CD4-positive, alpha-beta T cell treated with Interleukin-15 for 1 hour (primary cell): ENCODE data around the gene AKAP5.
A peak's percentile ranks its signal among the peaks of the same experiment; 100 is the strongest.

Experiments used
- DNase-seq: peaks from one replicate; pipeline ENCODE4 v3.0.0-alpha.2; 2020

AKAP5 gene

GRCh38 chr14:64465191-64465822, at the start of gene AKAP5:
Gene AKAP5 (plus strand): TSS chr14:64465499. CDS start chr14:64468395, 2,896 bp downstream.
- peak; percentile 72 for DNase-seq

GRCh38 chr14:64416348-64416932, 48.9 kb upstream of the AKAP5 start:
- DNase-seq, result no peak

GRCh38 chr14:64417055-64417770, 48.1 kb upstream of the AKAP5 start:
- no peak for DNase-seq

GRCh38 chr14:64417771-64418125, 47.6 kb upstream of the AKAP5 start:
- no peak for DNase-seq

- no peak for DNase-seq
Measured at GRCh38 chr14:64419003-64419402, 46.3 kb upstream of the AKAP5 start.

- DNase-seq, result no peak
Measured at GRCh38 chr14:64421166-64421565, 44.1 kb upstream of the AKAP5 start.

- DNase-seq, result no peak
Measured at GRCh38 chr14:64422005-64422404, 43.3 kb upstream of the AKAP5 start.

GRCh38 chr14:64422756-64423155, 42.5 kb upstream of the AKAP5 start:
- DNase-seq, result no peak

GRCh38 chr14:64423987-64424386, 41.3 kb upstream of the AKAP5 start:
- DNase-seq, result no peak

GRCh38 chr14:64434528-64434927, 30.8 kb upstream of the AKAP5 start:
- DNase-seq, result no peak

GRCh38 chr14:64438181-64438841, 27.0 kb upstream of the AKAP5 start:
- no peak for DNase-seq

GRCh38 chr14:64439141-64439540, 26.2 kb upstream of the AKAP5 start:
- DNase-seq, result no peak

- DNase-seq, result no peak
Measured at GRCh38 chr14:64440494-64440893, 24.8 kb upstream of the AKAP5 start.

- no peak for DNase-seq
Measured at GRCh38 chr14:64442300-64442988, 22.9 kb upstream of the AKAP5 start.

GRCh38 chr14:64444140-64444539, 21.2 kb upstream of the AKAP5 start:
- DNase-seq, result no peak

- DNase-seq, result peak; percentile 67
Measured at GRCh38 chr14:64444984-64445845, 20.1 kb upstream of the AKAP5 start.

GRCh38 chr14:64447876-64448670, 17.2 kb upstream of the AKAP5 start:
- no peak for DNase-seq

- no peak for DNase-seq
Measured at GRCh38 chr14:64450255-64450654, 15.0 kb upstream of the AKAP5 start.

- no peak for DNase-seq
Measured at GRCh38 chr14:64454671-64455070, 10.6 kb upstream of the AKAP5 start.

GRCh38 chr14:64459405-64460136, 5.7 kb upstream of the AKAP5 start:
- DNase-seq, result no peak

GRCh38 chr14:64461221-64461620, 4.1 kb upstream of the AKAP5 start:
- DNase-seq, result no peak
